Left lung (tissue), 14 donors: ENCODE measurements around the gene AKR1C2. TPM values are rescaled to one million over a fixed set of nuclear protein-coding genes. Genes with fewer than 3 reads are reported as not detected.
"Not testable (repeated sequence)": the region's sequence is repeated elsewhere in the genome, so short reads cannot be mapped to it uniquely, and the experiment has no call there.

ENCODE experiments used
- ATAC-seq: fragments of 200-7000 bp; cut with Tn5 transposase; one replicate; pipeline ENCODE4 v1.9.1; 2020; ENCODE audit warnings: moderate library complexity
- DNase-seq, 4 donors: peaks; one replicate each; pipeline ENCODE4 v3.0.0-alpha.2; 2013 to 2020
- H3K27ac ChIP-seq, 2 donors: fragments of 200-600 bp; sonication (generic) in 1 of 2; one replicate each; pipeline versions ENCODE4 v1.5.0 to v1.8.0; 2020 to 2021
- H3K27me3 ChIP-seq, 2 donors: fragments of 200-600 bp; sonication (generic) in 1 of 2; one replicate each; pipeline versions ENCODE4 v1.5.0 to v1.8.0; 2020 to 2021
- H3K36me3 ChIP-seq, 2 donors: fragments of 200-600 bp; sonication (generic) in 1 of 2; one replicate each; pipeline versions ENCODE4 v1.5.0 to v1.8.0; 2020 to 2021
- H3K4me1 ChIP-seq, 2 donors: fragments of 200-600 bp; one replicate each; pipeline ENCODE4 v1.8.0; 2021
- H3K4me3 ChIP-seq, 2 donors: fragments of 200-600 bp; sonication (generic) in 1 of 2; one replicate each; pipeline versions ENCODE4 v1.5.0 to v1.8.0; 2020 to 2021; ENCODE audit warnings: mild to moderate bottlenecking in 1 of 2
- H3K9me3 ChIP-seq, 2 donors: fragments of 200-600 bp; sonication (generic) in 1 of 2; one replicate each; pipeline versions ENCODE4 v1.5.0 to v1.8.0; 2020 to 2021
- CTCF ChIP-seq, 2 donors: fragments of 200-600 bp; sonication (generic) in 1 of 2; IDR thresholded peaks; one replicate each; pipeline versions ENCODE4 v1.5.0 to v1.8.0; 2021; ENCODE audit warnings: antibody characterized with exemption in 2 of 2
- intact Hi-C, 2 donors: fragments of 100-400 bp; cut with DNase I; formaldehyde crosslinking; loops; one replicate each; pipeline versions ENCODE4 v1.11.2 to v1.14.2; 2022
- long read RNA-seq, 12 donors: library from polyadenylated mRNA in 2 of 12; unstranded in 2 of 12; transcript quantifications; one replicate each; pipeline ENCODE4 v2.0.0 and lab custom pipeline, GENCODE V29; 2019 to 2026
- polyA plus RNA-seq, 6 donors: library from polyadenylated mRNA; unstranded; fragments of 120-200 nt; gene quantifications; one replicate each; pipeline ENCODE4 v1.2.1, GENCODE V29; 2013; ENCODE audit not compliant: insufficient read length in 6 of 6
- total RNA-seq, 2 donors: library from RNA; stranded (reverse); fragmentation: NEBNext Ultra II Directional; extraction: Animal tissue kit (Norgen Biotek cat#: 25700); gene quantifications; one replicate each; pipeline ENCODE4 v1.2.1, GENCODE V29; 2021
- donor health status: DM: no; HTN: yes; CAD: no.
- donor health status: DM: no; HTN: no; CAD: no.

AKR1C2 gene
- 10 to 100 TPM; 12.0 to 65.3 TPM for total RNA-seq
- 1 to 10 TPM; 3.1 to 8.3 (median 7.1) TPM for polyA plus RNA-seq
- long read RNA-seq, donor 1: 0 reads
- long read RNA-seq, donor 2, transcript AKR1C2-201 (9 exons, 3,756 nt): major isoform, 6 of 6 reads
- long read RNA-seq, donor 2, partial matches to known transcripts: 0 of 6 reads
- long read RNA-seq, donor 2, other reads (novel, unspliced or antisense): 0 of 6 reads
- long read RNA-seq, donor 3, partial matches to known transcripts: 0 of 3 reads
- long read RNA-seq, donor 3, other reads (novel, unspliced or antisense): 0 of 3 reads
- long read RNA-seq, donor 4, transcript AKR1C2-201 (9 exons, 3,756 nt): major isoform, 5 of 8 reads
- long read RNA-seq, donor 4, partial matches to known transcripts: 3 of 8 reads
- long read RNA-seq, donor 4, other reads (novel, unspliced or antisense): 0 of 8 reads
- long read RNA-seq, donor 5, partial matches to known transcripts: 0 of 1 reads
- long read RNA-seq, donor 5, other reads (novel, unspliced or antisense): 0 of 1 reads
- long read RNA-seq, donor 6, partial matches to known transcripts: 0 of 3 reads
- long read RNA-seq, donor 6, other reads (novel, unspliced or antisense): 0 of 3 reads
- long read RNA-seq, donor 7: 0 reads
- long read RNA-seq, donor 8: 0 reads
- long read RNA-seq, donor 9: 0 reads
- long read RNA-seq, donor 10, transcript AKR1C2-201 (9 exons, 3,756 nt): major isoform, 59 of 61 reads
- long read RNA-seq, donor 10, partial matches to known transcripts: 1 of 61 reads
- long read RNA-seq, donor 10, other reads (novel, unspliced or antisense): 1 of 61 reads
- long read RNA-seq, donor 11, transcript AKR1C2-201 (9 exons, 3,756 nt): major isoform, 20 of 28 reads
- long read RNA-seq, donor 11, partial matches to known transcripts: 6 of 28 reads
- long read RNA-seq, donor 11, other reads (novel, unspliced or antisense): 0 of 28 reads
- long read RNA-seq, donor 12, partial matches to known transcripts: 0 of 1 reads
- long read RNA-seq, donor 12, other reads (novel, unspliced or antisense): 0 of 1 reads

GRCh38 chr10:5003127-5004029 is at the start of gene AKR1C2:
AKR1C2 (minus strand) TSS chr10:5003857; CDS start chr10:5003835, 22 bp downstream.
- ATAC-seq: peak; percentile 95
- H3K4me3 ChIP-seq: peak within 1 kb of the TSS in 1 of 2 donors; percentile 18
- intact Hi-C loops, H3K9me3 ChIP-seq, H3K4me1 ChIP-seq, H3K27me3 ChIP-seq, H3K27ac ChIP-seq, DNase-seq, H3K36me3 ChIP-seq: not testable (repeated sequence)

- ATAC-seq, H3K4me1 ChIP-seq, intact Hi-C loops, H3K36me3 ChIP-seq, H3K4me3 ChIP-seq, H3K27me3 ChIP-seq, H3K27ac ChIP-seq, DNase-seq, H3K9me3 ChIP-seq: not testable (repeated sequence)
Observed at GRCh38 chr10:5052951-5053500, 49.4 kb upstream of the AKR1C2 start.

GRCh38 chr10:5047912-5048628 is 44.4 kb upstream of the AKR1C2 start:
- TF ChIP-seq CTCF (IDR thresholded peaks at IDR 0.05): no peak
- H3K36me3 ChIP-seq: no peaks in the 10 kb centered on the region

GRCh38 chr10:5047055-5047454 is 43.4 kb upstream of the AKR1C2 start:
- H3K9me3 ChIP-seq, DNase-seq, intact Hi-C loops, H3K27ac ChIP-seq, ATAC-seq, H3K27me3 ChIP-seq, H3K36me3 ChIP-seq, H3K4me3 ChIP-seq: not testable (repeated sequence)
- H3K4me1 ChIP-seq: peaks cover 0 to 13% of the 10 kb centered on the region in 2 donors

More at GRCh38 chr10:5047912-5048628, 44.4 kb upstream of the AKR1C2 start:
- H3K4me3 ChIP-seq: no peak overlapping the region
- DNase-seq (no peak), ATAC-seq (no peak)
- no peaks in the 10 kb centered on the region for H3K27me3 ChIP-seq
- H3K27ac ChIP-seq: no peak overlapping the region
- intact Hi-C loops: no loop called here
- peaks cover 0 to 13% of the 10 kb centered on the region in 2 donors for H3K4me1 ChIP-seq
- H3K9me3 ChIP-seq: peaks cover 0 to 2% of the 10 kb centered on the region in 2 donors

- DNase-seq: peak in 2 of 4 donors; percentile 44 to 52
- TF ChIP-seq CTCF (IDR thresholded peaks at IDR 0.05): no peak
- peaks cover 0 to 19% of the 10 kb centered on the region in 2 donors for H3K4me1 ChIP-seq
- H3K27me3 ChIP-seq: no peaks in the 10 kb centered on the region
- H3K27ac ChIP-seq: no peak overlapping the region
- H3K4me3 ChIP-seq: no peak overlapping the region
- H3K36me3 ChIP-seq: no peaks in the 10 kb centered on the region
- intact Hi-C loops: no loop called here
- H3K9me3 ChIP-seq: no peaks in the 10 kb centered on the region
- ATAC-seq: peak; percentile 84
Observed at GRCh38 chr10:5046410-5046809, 42.8 kb upstream of the AKR1C2 start.
